ENCODE results near the gene RTL1.
A peak's percentile ranks its signal among the peaks of the same experiment; 100 is the strongest.

RTL1 gene

DNA sequence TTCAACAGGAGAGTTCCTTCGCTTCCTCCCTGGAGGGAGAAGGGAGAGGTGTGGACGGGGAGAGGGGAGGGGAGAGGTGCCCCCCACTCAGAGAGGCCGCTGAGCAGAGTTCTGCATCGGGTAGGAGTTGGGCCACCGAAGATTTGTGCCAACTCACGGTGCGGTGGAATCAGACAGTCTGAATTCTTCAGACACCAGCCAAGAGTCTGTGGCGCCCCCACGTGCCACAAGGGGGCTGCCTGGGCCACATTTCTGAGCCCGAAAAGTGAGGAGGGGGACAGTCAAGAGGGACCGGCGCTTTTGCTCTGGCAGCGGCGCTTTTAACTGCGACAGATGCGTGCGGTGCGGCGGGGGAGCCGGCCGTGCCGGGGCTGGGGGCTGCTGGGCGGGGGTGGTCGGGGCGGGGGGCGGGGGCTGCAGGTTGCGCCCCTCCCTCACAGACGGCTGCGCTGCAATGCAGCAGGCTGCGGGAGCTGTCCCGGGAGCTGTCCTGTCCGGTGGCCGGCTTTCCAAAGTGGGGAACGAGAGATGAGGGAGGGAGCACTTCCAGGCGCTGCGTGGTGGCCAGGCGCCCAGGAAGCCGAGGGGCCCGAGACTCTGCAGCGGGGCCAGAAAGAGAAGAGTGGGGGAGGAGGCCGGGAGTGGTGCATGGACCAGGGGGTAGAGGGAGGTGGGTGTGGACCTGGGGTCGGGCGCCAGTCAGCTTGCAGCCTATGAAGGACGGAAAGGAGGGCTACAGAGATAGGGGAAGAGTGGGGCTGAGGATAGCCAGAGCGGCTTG lies 975 bp upstream of the RTL1 start:
- no peaks in the 10 kb centered on the region for H3K36me3 ChIP-seq (ENCODE audit: insufficient read depth, low read depth, low read length)
- H3K9ac ChIP-seq (ENCODE audit: low read depth, low read length) = no peak overlapping the region
- H3K27me3 ChIP-seq (ENCODE audit: insufficient read depth, low read length) = peaks cover 75% of the 10 kb centered on the region
- H3K9me3 ChIP-seq (ENCODE audit: insufficient read depth, low read depth, low read length) = no peaks in the 10 kb centered on the region
- no peak overlapping the region for H3K27ac ChIP-seq (ENCODE audit: low read length)
- H3K4me3 ChIP-seq (ENCODE audit: low read length) = peak overlapping the region; percentile 67
- peaks cover 6% of the 10 kb centered on the region; the same call in 1 of the 2 replicates for H3K4me1 ChIP-seq (ENCODE audit: insufficient read depth, low read length)

DNA sequence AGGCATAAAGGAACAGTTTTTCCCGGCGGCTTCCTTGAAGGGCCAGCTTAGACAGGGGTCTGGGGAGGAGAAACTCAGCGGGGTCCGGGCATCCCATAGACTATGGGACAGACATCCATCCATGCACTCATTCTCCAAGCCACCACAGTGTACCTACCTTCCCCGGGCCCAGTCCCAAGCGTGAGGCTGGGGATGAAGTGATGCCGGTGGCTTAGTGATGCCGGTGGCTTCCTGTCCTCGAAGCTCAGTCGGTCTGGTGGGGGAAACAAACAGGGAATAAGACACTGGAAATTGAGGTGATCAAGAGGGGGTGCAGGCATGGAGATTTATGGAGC lies 421 bp downstream of the RTL1 start:
- Histone ChIP-seq H3K27ac (ENCODE audit: low read length) (no peak overlapping the region), H3K9ac (ENCODE audit: low read depth, low read length) (no peak overlapping the region)

DNA sequence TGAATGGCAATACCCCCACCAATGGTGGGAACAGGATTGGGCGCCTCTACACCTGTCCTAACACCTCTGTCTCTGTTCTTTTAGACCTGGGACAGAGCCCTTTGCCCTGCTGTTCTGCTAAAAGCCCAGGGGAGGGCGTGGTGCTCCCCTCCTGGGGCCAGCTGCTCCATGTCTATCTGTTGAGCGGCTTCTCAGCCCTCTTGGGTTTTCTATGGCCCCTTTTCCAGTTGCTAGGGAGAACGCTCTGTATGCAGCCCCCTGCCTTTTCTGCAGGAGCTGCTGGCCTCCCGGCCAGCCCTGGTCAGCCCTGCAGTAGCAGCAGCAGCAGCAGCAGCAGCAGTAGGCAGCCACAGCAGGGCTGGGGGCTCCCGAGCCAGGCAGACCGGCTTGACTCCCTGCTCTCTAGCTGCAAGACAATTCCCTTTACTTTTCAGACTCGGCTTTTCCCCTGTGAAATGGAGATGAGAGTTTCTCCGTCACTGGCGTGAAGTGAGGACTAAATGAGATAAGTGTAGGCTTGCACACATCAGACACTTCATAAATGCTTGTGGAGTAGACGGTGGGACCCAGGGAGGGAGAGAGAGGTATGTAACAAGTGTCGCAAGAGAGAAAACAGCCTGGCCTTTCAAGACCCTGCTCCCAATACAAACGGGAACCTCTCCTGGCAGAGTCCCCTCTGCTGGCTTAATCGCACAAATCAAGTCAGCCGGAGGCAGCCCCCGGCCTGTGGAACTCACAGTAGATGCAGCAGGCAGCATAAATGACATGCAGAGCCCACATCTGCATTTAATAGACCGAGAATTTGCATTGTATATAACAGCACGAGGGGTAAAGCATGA lies 1.0 kb downstream of the RTL1 start:
- peaks cover 12% of the 10 kb centered on the region; the same call in 1 of the 2 replicates for H3K4me1 ChIP-seq (ENCODE audit: insufficient read depth, low read length)
- peak overlapping the region; percentile 16; the same call in 1 of the 2 replicates for H3K4me3 ChIP-seq (ENCODE audit: low read length)
- H3K9ac ChIP-seq (ENCODE audit: low read depth, low read length) = no peak overlapping the region

More for the DNA sequence above, 421 bp downstream of the RTL1 start:
- peaks cover 86% of the 10 kb centered on the region for H3K27me3 ChIP-seq (ENCODE audit: insufficient read depth, low read length)
- H3K9me3 ChIP-seq (ENCODE audit: insufficient read depth, low read depth, low read length) = no peaks in the 10 kb centered on the region
- peaks cover 12% of the 10 kb centered on the region; the same call in 1 of the 2 replicates for H3K4me1 ChIP-seq (ENCODE audit: insufficient read depth, low read length)
- no peak overlapping the region for H3K4me3 ChIP-seq (ENCODE audit: low read length)
- no peaks in the 10 kb centered on the region for H3K36me3 ChIP-seq (ENCODE audit: insufficient read depth, low read depth, low read length)

GRCh38 chr14:100901391-100902183 lies 1.9 kb downstream of the RTL1 start:
- peaks cover 79% of the 10 kb centered on the region for H3K27me3 ChIP-seq (ENCODE audit: insufficient read depth, low read length)
- no peaks in the 10 kb centered on the region for H3K9me3 ChIP-seq (ENCODE audit: insufficient read depth, low read depth, low read length)

More for the DNA sequence above, 1.0 kb downstream of the RTL1 start:
- Histone ChIP-seq H3K27ac (ENCODE audit: low read length) (no peak overlapping the region), H3K36me3 (ENCODE audit: insufficient read depth, low read depth, low read length) (no peaks in the 10 kb centered on the region), H3K9me3 (ENCODE audit: insufficient read depth, low read depth, low read length) (no peaks in the 10 kb centered on the region), H3K27me3 (ENCODE audit: insufficient read depth, low read length) (peaks cover 86% of the 10 kb centered on the region)

DNA sequence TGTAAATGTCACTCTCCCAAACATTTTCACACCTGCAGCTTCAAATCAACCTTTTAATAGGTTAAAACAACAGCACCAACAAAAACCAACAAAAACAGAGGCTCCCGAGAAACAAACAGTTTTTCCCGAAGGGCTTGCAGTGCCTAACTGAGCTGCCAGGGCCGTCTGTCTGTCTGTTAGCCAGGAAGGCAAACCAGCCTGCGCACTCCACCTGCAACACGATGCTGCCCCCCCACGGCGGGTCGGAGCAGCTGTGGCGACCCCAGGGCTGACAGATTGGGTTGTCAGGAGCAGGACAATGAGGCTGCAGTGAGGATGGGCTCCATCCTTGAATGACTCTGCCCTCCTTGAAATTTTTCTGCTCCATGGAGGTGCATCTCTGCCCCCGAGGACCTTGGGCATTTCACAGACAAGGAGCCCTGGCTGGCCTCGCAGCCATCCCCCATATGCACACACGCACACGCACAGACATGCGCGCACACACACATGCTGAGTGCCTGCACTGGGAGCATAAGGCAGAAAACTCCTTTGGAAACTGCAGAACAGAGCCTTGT lies 2.6 kb downstream of the RTL1 start:
- H3K9ac ChIP-seq (ENCODE audit: low read depth, low read length) = peak overlapping the region; percentile 54; the same call in 1 of the 2 replicates
- no peaks in the 10 kb centered on the region for H3K9me3 ChIP-seq (ENCODE audit: insufficient read depth, low read depth, low read length)
- no peaks in the 10 kb centered on the region for H3K36me3 ChIP-seq (ENCODE audit: insufficient read depth, low read depth, low read length)
- H3K27me3 ChIP-seq (ENCODE audit: insufficient read depth, low read length) = peaks cover 72% of the 10 kb centered on the region
- peaks cover 12% of the 10 kb centered on the region; the same call in 1 of the 2 replicates for H3K4me1 ChIP-seq (ENCODE audit: insufficient read depth, low read length)
- peak overlapping the region; percentile 68 for H3K4me3 ChIP-seq (ENCODE audit: low read length)
- no peak overlapping the region for H3K27ac ChIP-seq (ENCODE audit: low read length)

More at GRCh38 chr14:100901391-100902183, 1.9 kb downstream of the RTL1 start:
- no peak overlapping the region for H3K9ac ChIP-seq (ENCODE audit: low read depth, low read length)
- no peaks in the 10 kb centered on the region for H3K36me3 ChIP-seq (ENCODE audit: insufficient read depth, low read depth, low read length)
- peak overlapping the region; percentile 68; the same call in 1 of the 2 replicates for H3K4me3 ChIP-seq (ENCODE audit: low read length)
- peaks cover 12% of the 10 kb centered on the region; the same call in 1 of the 2 replicates for H3K4me1 ChIP-seq (ENCODE audit: insufficient read depth, low read length)
- H3K27ac ChIP-seq (ENCODE audit: low read length) = no peak overlapping the region

DNA sequence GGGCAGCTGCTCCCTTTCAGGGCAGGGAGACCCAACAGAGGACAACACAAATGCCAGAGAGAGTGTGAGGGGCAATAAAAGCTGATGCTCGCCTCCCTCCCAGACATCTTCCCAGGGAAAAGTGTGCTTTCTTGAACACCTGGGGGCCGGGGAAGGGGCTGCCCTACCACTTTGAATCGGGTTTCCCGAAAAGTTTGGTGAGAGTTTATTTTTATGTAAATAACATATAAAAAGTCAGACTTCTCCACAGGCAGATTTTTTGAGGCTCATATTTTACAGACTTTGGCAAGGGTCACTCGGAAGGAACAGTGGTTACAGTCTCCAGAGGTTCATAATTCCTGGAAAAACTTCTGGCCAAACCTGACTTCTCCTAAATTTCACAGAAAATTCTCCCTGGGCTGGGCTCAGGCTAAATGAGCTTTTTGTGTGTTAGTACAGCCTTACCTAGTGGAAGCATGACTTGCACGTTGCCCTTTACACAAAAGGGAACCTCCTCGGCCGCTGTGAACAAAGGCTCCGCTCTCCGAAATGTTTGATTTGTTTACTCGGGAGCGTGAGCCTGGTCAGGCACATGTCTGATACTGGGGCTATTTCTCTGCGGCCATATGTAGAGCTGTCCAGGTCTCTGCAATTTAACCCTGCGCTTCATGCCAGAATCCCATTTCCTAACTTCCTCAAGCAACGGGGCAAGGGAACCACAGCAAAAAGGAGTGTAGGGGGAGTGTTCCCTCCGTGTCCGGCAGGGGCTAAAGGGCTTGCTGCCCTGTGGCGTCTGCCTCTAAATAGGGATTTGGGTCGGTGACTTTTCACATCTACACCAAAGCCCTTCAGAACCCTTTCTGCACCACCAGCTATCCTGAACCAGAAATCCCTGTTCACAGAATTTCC lies 3.4 kb downstream of the RTL1 start:
- Histone ChIP-seq H3K9me3 (ENCODE audit: insufficient read depth, low read depth, low read length) (no peaks in the 10 kb centered on the region), H3K27me3 (ENCODE audit: insufficient read depth, low read length) (peaks cover 64% of the 10 kb centered on the region), H3K4me3 (ENCODE audit: low read length) (peak overlapping the region; percentile 68), H3K36me3 (ENCODE audit: insufficient read depth, low read depth, low read length) (no peaks in the 10 kb centered on the region), H3K4me1 (ENCODE audit: insufficient read depth, low read length) (peaks cover 12% of the 10 kb centered on the region; the same call in 1 of the 2 replicates), H3K27ac (ENCODE audit: low read length) (no peak overlapping the region), H3K9ac (ENCODE audit: low read depth, low read length) (peak overlapping the region; percentile 54; the same call in 1 of the 2 replicates)

DNA sequence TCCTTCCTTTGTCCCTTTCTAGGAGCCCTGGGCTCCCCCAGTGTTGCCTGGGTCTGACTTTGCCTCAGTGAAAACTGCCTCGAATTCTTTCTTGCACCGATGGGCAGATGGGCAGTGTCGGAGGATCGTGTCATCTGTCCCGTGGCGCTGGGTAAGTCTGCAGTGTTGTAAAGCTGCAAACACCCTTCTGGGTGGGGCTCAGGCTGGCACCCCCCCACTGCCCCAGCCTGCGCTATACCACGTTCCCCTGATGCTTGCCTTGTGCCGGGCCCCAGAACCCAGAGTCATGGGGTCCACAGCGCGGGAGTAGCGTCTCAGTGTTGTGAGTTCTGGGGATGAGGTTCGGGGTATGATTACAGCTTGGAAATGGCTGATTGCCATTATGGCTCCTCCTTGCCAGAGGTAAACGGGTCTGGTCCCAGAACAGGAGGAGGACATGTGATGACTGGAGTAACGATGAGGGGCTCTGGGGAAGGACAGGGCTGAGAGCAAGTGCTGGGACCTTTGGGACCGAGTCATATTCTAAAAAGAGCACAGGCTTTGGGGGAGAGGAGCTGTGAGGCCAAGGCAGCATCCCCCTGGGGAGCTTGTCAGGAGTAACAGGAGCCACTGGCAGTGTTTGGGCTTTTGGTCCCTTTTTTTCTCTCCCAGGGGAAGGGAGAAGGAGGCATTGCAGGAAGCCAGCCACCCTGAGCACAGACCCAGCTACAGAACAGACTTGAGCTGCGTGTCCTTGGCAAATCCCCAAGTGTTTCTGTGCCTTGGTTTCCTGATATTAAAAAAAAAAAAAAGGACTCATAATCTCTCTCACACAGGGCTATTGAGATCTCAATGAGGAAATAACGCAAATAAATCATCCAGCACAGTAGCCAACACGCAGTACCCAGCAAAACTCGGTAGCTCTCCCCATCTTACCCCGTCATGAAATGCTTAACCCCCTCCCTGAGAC lies 4.3 kb downstream of the RTL1 start:
- H3K36me3 ChIP-seq (ENCODE audit: insufficient read depth, low read depth, low read length) = no peaks in the 10 kb centered on the region
- no peak overlapping the region for H3K9ac ChIP-seq (ENCODE audit: low read depth, low read length)
- H3K4me1 ChIP-seq (ENCODE audit: insufficient read depth, low read length) = peaks cover 10% of the 10 kb centered on the region; the same call in 1 of the 2 replicates
- peaks cover 57% of the 10 kb centered on the region for H3K27me3 ChIP-seq (ENCODE audit: insufficient read depth, low read length)
- H3K4me3 ChIP-seq (ENCODE audit: low read length) = peak overlapping the region; percentile 68; the same call in 1 of the 2 replicates
- H3K9me3 ChIP-seq (ENCODE audit: insufficient read depth, low read depth, low read length) = no peaks in the 10 kb centered on the region
- no peak overlapping the region for H3K27ac ChIP-seq (ENCODE audit: low read length)

DNA sequence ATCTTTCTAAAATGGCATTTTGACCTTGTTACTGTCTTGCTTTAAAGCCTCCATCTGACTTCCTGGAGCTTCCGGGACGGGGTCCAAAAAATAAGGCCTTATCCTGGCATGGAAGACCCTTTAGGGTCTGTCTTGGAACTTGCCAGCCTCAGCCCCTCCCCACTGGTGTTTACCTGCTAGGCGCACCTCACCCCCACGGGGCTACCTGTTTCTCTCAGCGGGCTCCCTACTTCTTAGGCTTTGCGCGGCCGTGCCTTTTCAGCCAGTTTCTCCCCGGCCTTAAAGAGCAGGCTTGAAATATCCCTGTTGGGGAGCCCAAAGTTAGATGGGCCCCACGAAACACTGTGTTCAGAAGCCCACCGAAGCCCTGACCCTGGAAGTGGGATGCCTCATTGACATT lies 5.1 kb downstream of the RTL1 start:
- Histone ChIP-seq H3K27ac (ENCODE audit: low read length) (no peak overlapping the region), H3K36me3 (ENCODE audit: insufficient read depth, low read depth, low read length) (no peaks in the 10 kb centered on the region), H3K4me1 (ENCODE audit: insufficient read depth, low read length) (peaks cover 10% of the 10 kb centered on the region; the same call in 1 of the 2 replicates), H3K9me3 (ENCODE audit: insufficient read depth, low read depth, low read length) (no peaks in the 10 kb centered on the region), H3K9ac (ENCODE audit: low read depth, low read length) (no peak overlapping the region), H3K27me3 (ENCODE audit: insufficient read depth, low read length) (peaks cover 50% of the 10 kb centered on the region), H3K4me3 (ENCODE audit: low read length) (no peak overlapping the region)

DNA sequence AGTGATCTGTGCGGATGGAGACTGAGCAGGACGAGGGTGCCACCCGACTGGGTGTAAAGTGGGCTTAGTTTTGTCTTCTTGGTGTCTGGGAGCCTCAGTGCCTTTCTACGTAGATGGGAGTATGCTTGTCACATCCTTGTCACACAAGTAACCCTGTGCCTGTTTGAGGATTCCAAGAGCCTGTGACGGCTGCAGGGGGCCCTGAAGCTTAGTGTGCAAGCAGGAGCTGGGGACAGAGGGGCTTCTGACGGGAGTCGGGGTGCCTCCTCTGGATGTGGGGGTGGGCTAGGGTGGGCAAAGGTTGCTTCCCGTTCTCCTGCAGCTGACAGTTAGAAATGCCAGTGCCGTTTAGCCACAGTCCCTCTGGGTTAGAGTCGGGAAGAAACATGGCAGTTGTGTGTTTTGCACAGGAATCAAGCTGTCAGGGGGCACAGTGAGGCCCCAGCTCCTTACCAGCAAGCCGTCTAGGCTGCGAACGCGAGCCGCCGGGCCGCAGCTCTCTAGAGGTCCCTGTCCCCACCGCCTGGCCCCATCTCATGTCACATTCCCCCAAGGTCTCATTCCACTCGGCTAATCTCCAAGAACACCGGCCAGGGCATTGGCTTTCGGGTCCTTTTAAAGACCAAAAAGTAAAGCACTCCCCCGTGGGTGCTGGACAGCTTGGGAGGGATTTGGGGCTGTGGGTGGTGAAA lies 7.0 kb downstream of the RTL1 start:
- H3K9ac ChIP-seq (ENCODE audit: low read depth, low read length) = no peak overlapping the region
- H3K27me3 ChIP-seq (ENCODE audit: insufficient read depth, low read length) = peaks cover 30% of the 10 kb centered on the region; the same call in 1 of the 2 replicates
- H3K9me3 ChIP-seq (ENCODE audit: insufficient read depth, low read depth, low read length) = no peaks in the 10 kb centered on the region
- H3K36me3 ChIP-seq (ENCODE audit: insufficient read depth, low read depth, low read length) = no peaks in the 10 kb centered on the region
- H3K27ac ChIP-seq (ENCODE audit: low read length) = no peak overlapping the region
- no peak overlapping the region for H3K4me3 ChIP-seq (ENCODE audit: low read length)
- peaks cover 10% of the 10 kb centered on the region; the same call in 1 of the 2 replicates for H3K4me1 ChIP-seq (ENCODE audit: insufficient read depth, low read length)

All from iPS-20b (cell line).